GM19239 (cell line): Measurements from ENCODE around the gene RRAD.
"Not testable (repeated sequence)": the region's sequence is repeated elsewhere in the genome, so short reads cannot be mapped to it uniquely, and the experiment has no call there.

Source experiments
- DNase-seq: peaks from one replicate; pipeline ENCODE4 v3.0.0; 2011; ENCODE audit warnings: low spot score; ENCODE audit not compliant: insufficient read length
- FAIRE-seq: peaks from 2 replicates; lab custom pipeline; 2011; peaks lifted over from hg19 to GRCh38; lab: Jason Lieb, UNC

RRAD gene

GRCh38 chr16:66952430-66953110, 27.2 kb upstream of the RRAD start:
- DNase-seq: no peak
- no peak for FAIRE-seq

- FAIRE-seq (no peak), DNase-seq (no peak)
Observed at GRCh38 chr16:66950971-66951790, 25.8 kb upstream of the RRAD start.

- DNase-seq: no peak
- FAIRE-seq: no peak
Observed at GRCh38 chr16:66950437-66950836, 25.1 kb upstream of the RRAD start.

GRCh38 chr16:66949472-66949871, 24.1 kb upstream of the RRAD start:
- FAIRE-seq (no peak), DNase-seq (no peak)

- FAIRE-seq (no peak), DNase-seq (no peak)
Observed at GRCh38 chr16:66948837-66949225, 23.5 kb upstream of the RRAD start.

- DNase-seq (no peak), FAIRE-seq (peak; percentile 76)
Observed at GRCh38 chr16:66948134-66948836, 22.9 kb upstream of the RRAD start.

- FAIRE-seq (peak; percentile 96), DNase-seq (peak; percentile 82)
Observed at GRCh38 chr16:66947302-66948065, 22.1 kb upstream of the RRAD start.

- DNase-seq: no peak
- no peak for FAIRE-seq
Observed at GRCh38 chr16:66946974-66947301, 21.6 kb upstream of the RRAD start.

GRCh38 chr16:66946541-66946940, 21.2 kb upstream of the RRAD start:
- FAIRE-seq (no peak), DNase-seq (no peak)

GRCh38 chr16:66945939-66946338, 20.6 kb upstream of the RRAD start:
- DNase-seq: no peak
- no peak for FAIRE-seq

GRCh38 chr16:66944971-66945370, 19.6 kb upstream of the RRAD start:
- not testable (repeated sequence) for FAIRE-seq, DNase-seq

- no peak for FAIRE-seq
- no peak for DNase-seq
Observed at GRCh38 chr16:66944054-66944441, 18.7 kb upstream of the RRAD start.

- FAIRE-seq: no peak
Observed at GRCh38 chr16:66943426-66944053, 18.2 kb upstream of the RRAD start.

GRCh38 chr16:66942981-66943380, 17.6 kb upstream of the RRAD start:
- DNase-seq (no peak), FAIRE-seq (no peak)

More at GRCh38 chr16:66943426-66944053, 18.2 kb upstream of the RRAD start:
- no peak for DNase-seq

GRCh38 chr16:66940236-66940635, 14.9 kb upstream of the RRAD start:
- DNase-seq: no peak
- FAIRE-seq: no peak

- DNase-seq (no peak), FAIRE-seq (no peak)
Observed at GRCh38 chr16:66939366-66939765, 14.0 kb upstream of the RRAD start.

GRCh38 chr16:66937725-66938337, 12.5 kb upstream of the RRAD start:
- no peak for FAIRE-seq
- DNase-seq: no peak

GRCh38 chr16:66936889-66937554, 11.7 kb upstream of the RRAD start:
- FAIRE-seq: no peak
- no peak for DNase-seq

GRCh38 chr16:66936462-66936861, 11.1 kb upstream of the RRAD start:
- FAIRE-seq: no peak
- no peak for DNase-seq
